Measurements from ENCODE around the gene AAGAB.

The AAGAB gene

DNA sequence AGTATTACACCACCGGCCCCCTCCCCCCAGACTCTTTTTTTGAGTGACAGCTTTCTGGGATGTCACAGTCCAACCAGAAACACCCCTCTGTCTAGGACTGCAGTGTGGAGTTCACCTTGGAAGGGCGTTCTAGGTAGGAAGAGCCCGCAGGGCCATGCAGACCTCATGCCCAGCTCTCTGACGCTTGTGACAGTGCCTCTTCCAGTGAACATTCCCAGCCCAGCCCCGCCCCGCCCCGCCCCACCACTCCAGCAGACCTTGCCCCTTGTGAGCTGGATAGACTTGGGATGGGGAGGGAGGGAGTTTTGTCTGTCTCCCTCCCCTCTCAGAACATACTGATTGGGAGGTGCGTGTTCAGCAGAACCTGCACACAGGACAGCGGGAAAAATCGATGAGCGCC lies 63.6 kb downstream of the AAGAB start:
- no peak for DNase-seq
- H3K9me3 ChIP-seq (ENCODE audit: severe bottlenecking) = no peaks in the 10 kb centered on the region
- H3K36me3 ChIP-seq = peaks cover 2% of the 10 kb centered on the region; the same call in 1 of the 2 replicates
- TF ChIP-seq CTCF (IDR thresholded peaks at IDR 0.05; ENCODE audit: low read depth, low read length) = no peak
- no peaks in the 10 kb centered on the region for H3K27me3 ChIP-seq (ENCODE audit: insufficient read depth, low read depth, severe bottlenecking)
- H3K27ac ChIP-seq = no peak overlapping the region
- no peak overlapping the region for H3K4me3 ChIP-seq (ENCODE audit: low read depth, low read length)

- peaks cover 2% of the 10 kb centered on the region; the same call in 1 of the 2 replicates for H3K36me3 ChIP-seq
- no peaks in the 10 kb centered on the region for H3K9me3 ChIP-seq (ENCODE audit: severe bottlenecking)
- DNase-seq = no peak
- no peak for TF ChIP-seq CTCF (IDR thresholded peaks at IDR 0.05; ENCODE audit: low read depth, low read length)
- no peaks in the 10 kb centered on the region for H3K27me3 ChIP-seq (ENCODE audit: insufficient read depth, low read depth, severe bottlenecking)
- H3K27ac ChIP-seq = no peak overlapping the region
- H3K4me3 ChIP-seq (ENCODE audit: low read depth, low read length) = no peak overlapping the region
These were observed 64.1 kb downstream of the AAGAB start for GRCh38 chr15:67190326-67190725.

DNA sequence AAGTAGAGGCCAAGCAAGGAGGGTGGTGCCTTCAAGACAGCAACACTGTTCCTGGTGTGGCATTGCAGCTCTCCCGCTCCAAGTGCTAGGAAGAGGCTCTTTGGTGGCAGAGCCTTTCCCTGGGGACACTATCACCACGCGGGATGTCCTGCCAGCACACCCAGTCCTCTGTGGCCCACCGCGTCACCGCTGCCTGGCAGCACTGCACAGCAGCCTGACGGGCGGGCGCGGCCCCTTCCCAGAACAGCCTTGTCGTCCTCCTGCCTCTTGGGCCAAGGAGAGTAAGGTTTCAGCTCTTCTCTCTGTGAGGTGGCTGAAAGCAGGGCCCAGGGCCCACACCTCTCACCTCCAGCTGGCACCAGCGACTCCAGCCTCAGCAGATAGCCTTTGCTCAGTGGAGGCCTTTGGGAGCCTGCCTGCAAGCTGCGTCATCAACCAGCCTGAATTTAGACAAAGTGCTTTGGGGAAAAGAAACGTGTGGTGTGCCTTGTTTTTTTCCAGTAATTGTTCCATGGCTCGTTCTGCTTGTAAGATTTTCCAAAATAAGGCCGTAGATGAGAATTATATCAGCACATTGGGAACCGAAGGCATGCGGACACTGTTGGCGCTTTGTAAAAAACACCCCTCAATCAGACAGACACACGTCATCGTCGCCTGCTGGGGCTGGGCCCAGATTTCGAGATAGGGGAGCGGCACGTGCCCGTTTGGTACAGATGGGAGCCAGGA lies 65.0 kb downstream of the AAGAB start:
- Histone ChIP-seq H3K27ac (no peak overlapping the region), H3K36me3 (peaks cover 2% of the 10 kb centered on the region; the same call in 1 of the 2 replicates), H3K9me3 (ENCODE audit: severe bottlenecking) (no peaks in the 10 kb centered on the region), H3K27me3 (ENCODE audit: insufficient read depth, low read depth, severe bottlenecking) (no peaks in the 10 kb centered on the region), H3K4me3 (ENCODE audit: low read depth, low read length) (no peak overlapping the region)
- TF ChIP-seq CTCF (IDR thresholded peaks at IDR 0.05; ENCODE audit: low read depth, low read length) = no peak
- no peak for DNase-seq

DNA sequence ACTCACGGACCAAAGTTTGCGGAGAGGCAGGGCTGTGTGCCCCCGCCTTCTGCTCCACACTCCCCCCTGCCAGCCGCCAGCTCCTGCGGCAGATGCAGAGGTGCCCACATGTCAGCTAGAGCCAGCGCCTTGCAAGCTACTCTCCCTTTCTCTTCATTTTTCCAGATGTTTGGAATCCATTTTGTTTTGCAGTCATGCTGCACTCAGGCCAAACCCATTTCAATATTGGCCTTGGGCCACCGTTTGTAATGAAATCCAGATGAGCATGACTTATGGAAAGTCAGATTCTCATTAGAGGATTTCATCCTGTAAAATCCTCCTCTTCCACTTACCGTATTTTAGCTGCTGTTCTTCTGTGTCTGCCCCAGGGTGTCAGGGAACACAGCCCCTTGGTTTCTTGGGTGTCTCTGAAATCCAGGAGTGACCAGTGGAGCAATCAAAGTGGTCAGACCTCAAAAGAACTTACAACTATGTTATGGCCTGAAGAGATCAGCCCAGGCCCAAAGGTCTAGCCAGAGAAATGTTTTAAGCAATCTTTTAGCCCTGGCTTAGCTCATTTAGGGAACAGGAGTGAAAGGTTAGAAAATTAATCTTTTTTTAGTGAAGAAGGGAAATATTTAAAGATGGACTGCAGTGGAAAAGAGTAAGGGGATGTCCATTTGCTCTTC lies 65.8 kb downstream of the AAGAB start:
- Histone ChIP-seq H3K27ac (no peak overlapping the region), H3K27me3 (ENCODE audit: insufficient read depth, low read depth, severe bottlenecking) (no peaks in the 10 kb centered on the region), H3K9me3 (ENCODE audit: severe bottlenecking) (no peaks in the 10 kb centered on the region), H3K4me3 (ENCODE audit: low read depth, low read length) (no peak overlapping the region), H3K36me3 (peaks cover 2% of the 10 kb centered on the region; the same call in 1 of the 2 replicates)
- TF ChIP-seq CTCF (IDR thresholded peaks at IDR 0.05; ENCODE audit: low read depth, low read length) = no peak
- no peak for DNase-seq

GRCh38 chr15:67187351-67187854 lies 67.1 kb downstream of the AAGAB start:
- Histone ChIP-seq H3K9me3 (ENCODE audit: severe bottlenecking) (no peaks in the 10 kb centered on the region), H3K27me3 (ENCODE audit: insufficient read depth, low read depth, severe bottlenecking) (no peaks in the 10 kb centered on the region), H3K27ac (no peak overlapping the region), H3K4me3 (ENCODE audit: low read depth, low read length) (no peak overlapping the region), H3K36me3 (peaks cover 2% of the 10 kb centered on the region; the same call in 1 of the 2 replicates)
- no peak for DNase-seq
- no peak for TF ChIP-seq CTCF (IDR thresholded peaks at IDR 0.05; ENCODE audit: low read depth, low read length)
